Peyer's patch (tissue), 4 donors: ENCODE results near the gene SPATS2.

Experiments used
- POLR2A ChIP-seq, 2 donors: fragments of 450-650 bp; IDR thresholded peaks; one replicate each; pipeline ENCODE4 v1.5.1; 2017; ENCODE audit warnings: antibody characterized with exemption in 2 of 2, mild to moderate bottlenecking in 2 of 2, moderate library complexity in 2 of 2
- TF ChIP-seq, protein P1 (sequence below), 6 experiments: fragments of 450-650 bp in 4 of 6; fragments of 200-600 bp in 2 of 6; sonication (generic) in 1 of 6; IDR thresholded peaks; one replicate each; pipeline ENCODE4 v1.5.1; 2017 to 2019; ENCODE audit warnings: antibody characterized with exemption in 6 of 6, mild to moderate bottlenecking in 3 of 6, moderate library complexity in 1 of 6

GRCh38 chr12:49359671-49360070, 7.6 kb upstream of the SPATS2 start:
- TF ChIP-seq, protein P1, sequence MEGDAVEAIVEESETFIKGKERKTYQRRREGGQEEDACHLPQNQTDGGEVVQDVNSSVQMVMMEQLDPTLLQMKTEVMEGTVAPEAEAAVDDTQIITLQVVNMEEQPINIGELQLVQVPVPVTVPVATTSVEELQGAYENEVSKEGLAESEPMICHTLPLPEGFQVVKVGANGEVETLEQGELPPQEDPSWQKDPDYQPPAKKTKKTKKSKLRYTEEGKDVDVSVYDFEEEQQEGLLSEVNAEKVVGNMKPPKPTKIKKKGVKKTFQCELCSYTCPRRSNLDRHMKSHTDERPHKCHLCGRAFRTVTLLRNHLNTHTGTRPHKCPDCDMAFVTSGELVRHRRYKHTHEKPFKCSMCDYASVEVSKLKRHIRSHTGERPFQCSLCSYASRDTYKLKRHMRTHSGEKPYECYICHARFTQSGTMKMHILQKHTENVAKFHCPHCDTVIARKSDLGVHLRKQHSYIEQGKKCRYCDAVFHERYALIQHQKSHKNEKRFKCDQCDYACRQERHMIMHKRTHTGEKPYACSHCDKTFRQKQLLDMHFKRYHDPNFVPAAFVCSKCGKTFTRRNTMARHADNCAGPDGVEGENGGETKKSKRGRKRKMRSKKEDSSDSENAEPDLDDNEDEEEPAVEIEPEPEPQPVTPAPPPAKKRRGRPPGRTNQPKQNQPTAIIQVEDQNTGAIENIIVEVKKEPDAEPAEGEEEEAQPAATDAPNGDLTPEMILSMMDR (IDR thresholded peaks at IDR 0.05): no peak
- no peak for TF ChIP-seq POLR2A (IDR thresholded peaks at IDR 0.05)
